Endodermal cell (in vitro differentiated cells): ENCODE measurements around the gene RPP38. TPM values are rescaled to one million over a fixed set of nuclear protein-coding genes. Genes with fewer than 3 reads are reported as not detected.

Experiments used
- DNase-seq: peaks from one replicate; pipeline ENCODE4 v3.0.0-alpha.2; 2017
- H3K27ac ChIP-seq: 2 replicates; pipeline ENCODE4 v1.5.1; 2013; ENCODE audit warnings: mild to moderate bottlenecking, low read depth, low read length, moderate library complexity
- H3K27me3 ChIP-seq: 2 replicates; pipeline ENCODE4 v1.6.1; 2013; ENCODE audit warnings: mild to moderate bottlenecking, low read length, moderate library complexity; ENCODE audit not compliant: insufficient read depth, control insufficient read depth, poor library complexity, severe bottlenecking
- H3K36me3 ChIP-seq: 2 replicates; pipeline ENCODE4 v1.7.0; 2013; ENCODE audit warnings: mild to moderate bottlenecking, low read length, moderate library complexity; ENCODE audit not compliant: control insufficient read depth, insufficient read depth
- H3K4me1 ChIP-seq: one replicate; pipeline ENCODE4 v1.7.0; 2013; ENCODE audit warnings: low read length; ENCODE audit not compliant: control insufficient read depth, insufficient read depth
- H3K4me3 ChIP-seq: 2 replicates; pipeline ENCODE4 v1.5.1; 2013; ENCODE audit warnings: mild to moderate bottlenecking, low read length, moderate library complexity
- H3K9ac ChIP-seq: 2 replicates; pipeline ENCODE4 v1.6.1; 2013; ENCODE audit warnings: mild to moderate bottlenecking, low read length, moderate library complexity; ENCODE audit not compliant: poor library complexity, severe bottlenecking; ENCODE audit errors: extremely low read depth
- H3K9me3 ChIP-seq: 2 replicates; pipeline ENCODE4 v1.6.1; 2013; ENCODE audit warnings: mild to moderate bottlenecking, low read length, moderate library complexity; ENCODE audit not compliant: control insufficient read depth
- H3K27ac Mint-ChIP-seq: 2 replicates; pipeline ENCODE4 v1.8.0; 2020; ENCODE audit warnings: mixed read lengths
- H3K27me3 Mint-ChIP-seq: 2 replicates; pipeline ENCODE4 v1.8.0; 2021; ENCODE audit warnings: mild to moderate bottlenecking, mixed read lengths; ENCODE audit not compliant: insufficient read depth
- H3K36me3 Mint-ChIP-seq: 2 replicates; pipeline ENCODE4 v1.8.0; 2020; ENCODE audit warnings: low read depth, mixed read lengths
- H3K4me1 Mint-ChIP-seq: 2 replicates; pipeline ENCODE4 v1.8.0; 2020; ENCODE audit warnings: mixed read lengths
- H3K4me3 Mint-ChIP-seq: 2 replicates; pipeline ENCODE4 v1.8.0; 2020; ENCODE audit warnings: mild to moderate bottlenecking, moderate library complexity, mixed read lengths
- H3K9me3 Mint-ChIP-seq: 2 replicates; pipeline ENCODE4 v1.8.0; 2020; ENCODE audit warnings: mild to moderate bottlenecking, mixed read lengths
- WGBS, 2 experiments: methylation state at CpG; one replicate each; pipeline versions ENCODE4 v1.1.5 to v1.1.7; 2013; ENCODE audit warnings: missing lambda C conversion rate in 2 of 2, mixed read lengths in 1 of 2; ENCODE audit not compliant: insufficient coverage in 1 of 2, insufficient read length in 1 of 2; 5-methylcytosine and 5-hydroxymethylcytosine counted together
- total RNA-seq, 2 donors: library from RNA; stranded (reverse); fragmentation: NEBNext Ultra II Directional in 1 of 2; extraction: Animal tissue kit (Norgen Biotek cat#: 25700) in 1 of 2; gene quantifications; 2 replicates in 1 of 2; 3 replicates in 1 of 2; pipeline ENCODE4 v1.2.1, GENCODE V29; 2021
- TF ChIP-seq, protein P1 (sequence below): fragments of 200-600 bp; sonication (generic); conservative IDR thresholded peaks from 2 replicates; pipeline ENCODE4 v1.5.0; 2021; ENCODE audit warnings: antibody characterized with exemption, mild to moderate bottlenecking

Gene RPP38
- total RNA-seq, 2 donors from 2014 or later = 23.6 to 24.8 TPM

DNA sequence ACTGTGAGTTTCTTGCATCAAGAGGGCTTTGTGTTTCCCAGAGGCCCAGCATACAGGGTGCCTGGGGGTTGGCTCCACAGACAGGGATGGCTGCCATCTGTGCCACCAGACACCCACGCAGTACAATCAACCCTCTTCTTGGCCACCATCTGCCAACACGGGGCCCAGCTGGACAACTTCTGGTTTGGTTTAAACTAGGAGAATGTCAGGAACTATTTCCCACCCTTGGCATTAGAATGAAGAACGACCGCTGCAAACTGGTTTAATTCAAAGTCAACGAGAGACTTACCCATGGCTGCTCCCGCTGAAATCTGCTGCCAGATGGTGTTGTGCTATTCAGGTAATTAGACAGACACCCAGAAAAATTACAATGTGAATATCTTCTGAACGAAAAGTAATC lies 43.5 kb downstream of the RPP38 start:
- 96 to 97% methylated on average over 5 to 7 of the region's 7 CpGs for WGBS, 2 experiments
- Mint-ChIP-seq H3K36me3 (peaks cover 27% of the 10 kb centered on the region), H3K4me3 (no peak overlapping the region), H3K27ac (no peak overlapping the region), H3K4me1 (peaks cover 12% of the 10 kb centered on the region), H3K9me3 (no peaks in the 10 kb centered on the region), H3K27me3 (no peaks in the 10 kb centered on the region)
- no peaks in the 10 kb centered on the region for H3K9me3 ChIP-seq
- H3K4me1 ChIP-seq = peaks cover 3% of the 10 kb centered on the region
- TF ChIP-seq, protein P1, sequence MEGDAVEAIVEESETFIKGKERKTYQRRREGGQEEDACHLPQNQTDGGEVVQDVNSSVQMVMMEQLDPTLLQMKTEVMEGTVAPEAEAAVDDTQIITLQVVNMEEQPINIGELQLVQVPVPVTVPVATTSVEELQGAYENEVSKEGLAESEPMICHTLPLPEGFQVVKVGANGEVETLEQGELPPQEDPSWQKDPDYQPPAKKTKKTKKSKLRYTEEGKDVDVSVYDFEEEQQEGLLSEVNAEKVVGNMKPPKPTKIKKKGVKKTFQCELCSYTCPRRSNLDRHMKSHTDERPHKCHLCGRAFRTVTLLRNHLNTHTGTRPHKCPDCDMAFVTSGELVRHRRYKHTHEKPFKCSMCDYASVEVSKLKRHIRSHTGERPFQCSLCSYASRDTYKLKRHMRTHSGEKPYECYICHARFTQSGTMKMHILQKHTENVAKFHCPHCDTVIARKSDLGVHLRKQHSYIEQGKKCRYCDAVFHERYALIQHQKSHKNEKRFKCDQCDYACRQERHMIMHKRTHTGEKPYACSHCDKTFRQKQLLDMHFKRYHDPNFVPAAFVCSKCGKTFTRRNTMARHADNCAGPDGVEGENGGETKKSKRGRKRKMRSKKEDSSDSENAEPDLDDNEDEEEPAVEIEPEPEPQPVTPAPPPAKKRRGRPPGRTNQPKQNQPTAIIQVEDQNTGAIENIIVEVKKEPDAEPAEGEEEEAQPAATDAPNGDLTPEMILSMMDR = no peak
- no peaks in the 10 kb centered on the region for H3K27me3 ChIP-seq
- no peak for DNase-seq
- no peak overlapping the region for H3K4me3 ChIP-seq
- peaks cover 26% of the 10 kb centered on the region for H3K36me3 ChIP-seq
- no peak overlapping the region for H3K9ac ChIP-seq
- peak overlapping the region; percentile 2 for H3K27ac ChIP-seq

DNA sequence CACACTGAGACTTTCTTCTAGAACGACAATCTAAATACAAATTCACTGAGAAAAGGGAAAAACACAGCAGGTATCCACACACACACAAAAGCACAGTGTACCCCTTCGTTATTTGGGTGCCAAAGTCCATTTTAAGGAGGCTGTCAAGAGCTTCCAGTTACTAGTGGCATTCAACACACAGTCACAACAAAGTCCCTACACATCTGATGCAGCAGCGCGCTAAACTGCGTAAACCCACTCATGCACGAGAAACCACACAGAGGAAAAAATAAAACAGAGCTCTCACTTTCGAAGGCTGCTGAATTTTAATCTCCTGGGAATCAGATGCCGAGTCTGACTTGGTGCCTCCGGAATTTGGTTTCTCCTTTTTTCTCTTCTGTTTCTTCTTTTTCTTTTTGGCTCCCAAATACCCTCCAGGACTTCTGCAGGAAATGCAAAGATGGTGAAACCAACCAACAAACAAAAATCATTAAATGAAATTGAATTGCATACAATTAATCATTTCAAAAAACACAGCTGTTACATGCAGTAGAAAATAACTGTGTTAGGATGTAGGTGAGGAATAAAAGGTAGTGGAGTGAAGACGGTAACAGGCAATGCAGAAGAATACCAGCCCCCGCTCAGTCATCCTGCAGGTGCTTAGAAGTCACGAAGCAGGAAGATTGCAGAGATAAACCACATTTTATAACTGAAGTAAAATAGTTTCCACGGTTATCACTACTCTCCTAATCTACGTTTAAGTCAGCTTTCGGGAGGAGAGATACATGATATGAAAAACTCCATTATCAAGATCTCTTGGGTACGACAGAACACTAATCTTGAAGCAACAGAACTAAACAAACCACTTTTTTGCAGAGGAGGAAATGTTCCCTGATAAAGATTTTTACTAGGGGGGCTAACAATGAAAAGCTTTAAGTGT lies 44.2 kb downstream of the RPP38 start:
- H3K36me3 ChIP-seq = peaks cover 26% of the 10 kb centered on the region
- no peaks in the 10 kb centered on the region for H3K9me3 Mint-ChIP-seq
- H3K36me3 Mint-ChIP-seq = peaks cover 27% of the 10 kb centered on the region
- H3K4me3 Mint-ChIP-seq = no peak overlapping the region
- H3K4me3 ChIP-seq = no peak overlapping the region
- WGBS, 2 experiments = 83 to 90% methylated on average over 14 to 16 of the region's 16 CpGs
- no peaks in the 10 kb centered on the region for H3K9me3 ChIP-seq
- TF ChIP-seq, protein P1 = no peak
- H3K4me1 ChIP-seq = peaks cover 3% of the 10 kb centered on the region
- H3K4me1 Mint-ChIP-seq = peaks cover 12% of the 10 kb centered on the region
- no peak overlapping the region for H3K27ac Mint-ChIP-seq
- H3K27me3 ChIP-seq = no peaks in the 10 kb centered on the region
- H3K9ac ChIP-seq = no peak overlapping the region
- DNase-seq = no peak
- peak overlapping the region; percentile 2 for H3K27ac ChIP-seq
- no peaks in the 10 kb centered on the region for H3K27me3 Mint-ChIP-seq

- no peaks in the 10 kb centered on the region for H3K9me3 Mint-ChIP-seq
- TF ChIP-seq, protein P1 = no peak
- Histone ChIP-seq H3K9me3 (no peaks in the 10 kb centered on the region), H3K4me1 (peaks cover 3% of the 10 kb centered on the region), H3K9ac (no peak overlapping the region), H3K27me3 (no peaks in the 10 kb centered on the region), H3K4me3 (no peak overlapping the region), H3K36me3 (peaks cover 11% of the 10 kb centered on the region), H3K27ac (no peak overlapping the region)
- WGBS, 2 experiments = 92 to 94% methylated on average over 3 to 4 of the region's 4 CpGs
- peaks cover 12% of the 10 kb centered on the region for H3K4me1 Mint-ChIP-seq
- no peak overlapping the region for H3K4me3 Mint-ChIP-seq
- no peaks in the 10 kb centered on the region for H3K27me3 Mint-ChIP-seq
- no peak overlapping the region for H3K27ac Mint-ChIP-seq
- no peak for DNase-seq
- H3K36me3 Mint-ChIP-seq = peaks cover 12% of the 10 kb centered on the region
Observed at GRCh38 chr10:15144788-15145187, 47.6 kb downstream of the RPP38 start.
